ENCODE measurements around the gene BLOC1S1.

The BLOC1S1 gene

GRCh38 chr12:55679691-55680090, 36.2 kb upstream of the BLOC1S1 start:
- H3K4me3 ChIP-seq (ENCODE audit: low read length), result no peak overlapping the region
- DNase-seq (ENCODE audit: low read depth), result no peak
- TF ChIP-seq CTCF (conservative IDR thresholded peaks at IDR 0.05; ENCODE audit: low read depth, low read length), result no peak

- DNase-seq (ENCODE audit: low read depth), result peak; percentile 55
- peak overlapping the region; percentile 44 for H3K4me3 ChIP-seq (ENCODE audit: low read length)
- TF ChIP-seq CTCF (conservative IDR thresholded peaks at IDR 0.05; ENCODE audit: low read depth, low read length), result peak; percentile 67
Measured at GRCh38 chr12:55681142-55682077, 34.4 kb upstream of the BLOC1S1 start.

GRCh38 chr12:55682087-55682796, 33.6 kb upstream of the BLOC1S1 start:
- TF ChIP-seq CTCF (conservative IDR thresholded peaks at IDR 0.05; ENCODE audit: low read depth, low read length), result no peak
- no peak for DNase-seq (ENCODE audit: low read depth)
- peak overlapping the region; percentile 44 for H3K4me3 ChIP-seq (ENCODE audit: low read length)

GRCh38 chr12:55683676-55684075, 32.2 kb upstream of the BLOC1S1 start:
- TF ChIP-seq CTCF (conservative IDR thresholded peaks at IDR 0.05; ENCODE audit: low read depth, low read length), result no peak
- no peak for DNase-seq (ENCODE audit: low read depth)
- no peak overlapping the region for H3K4me3 ChIP-seq (ENCODE audit: low read length)

GRCh38 chr12:55684761-55685370, 31.0 kb upstream of the BLOC1S1 start:
- no peak overlapping the region for H3K4me3 ChIP-seq (ENCODE audit: low read length)
- DNase-seq (ENCODE audit: low read depth), result no peak
- TF ChIP-seq CTCF (conservative IDR thresholded peaks at IDR 0.05; ENCODE audit: low read depth, low read length), result no peak

- DNase-seq (ENCODE audit: low read depth), result no peak
- no peak overlapping the region for H3K4me3 ChIP-seq (ENCODE audit: low read length)
- no peak for TF ChIP-seq CTCF (conservative IDR thresholded peaks at IDR 0.05; ENCODE audit: low read depth, low read length)
Measured at GRCh38 chr12:55685671-55686070, 30.2 kb upstream of the BLOC1S1 start.
